Ascending aorta (tissue), 2 donors: Measurements from ENCODE around the gene ETV7. TPM values are rescaled to one million over a fixed set of nuclear protein-coding genes. Genes with fewer than 3 reads are reported as not detected.

Experiments used
- DNase-seq, 2 donors: peaks; one replicate each; pipeline ENCODE4 v3.0.0-alpha.2; 2019; ENCODE audit warnings: low spot score in 2 of 2
- H3K27ac ChIP-seq, 2 donors: fragments of 200-600 bp; sonication (generic); one replicate each; pipeline ENCODE4 v1.5.1; 2016 to 2017; ENCODE audit warnings: mild to moderate bottlenecking in 1 of 2
- H3K27me3 ChIP-seq: fragments of 200-600 bp; sonication (generic); one replicate; pipeline ENCODE4 v1.5.1; 2017
- H3K36me3 ChIP-seq, 2 donors: fragments of 200-600 bp; sonication (generic); one replicate each; pipeline ENCODE4 v1.5.1; 2016
- H3K4me1 ChIP-seq, 2 donors: fragments of 200-600 bp; sonication (generic); one replicate each; pipeline ENCODE4 v1.5.1; 2016 to 2017; ENCODE audit warnings: mild to moderate bottlenecking in 1 of 2
- H3K4me3 ChIP-seq, 2 donors: fragments of 200-600 bp; sonication (generic); one replicate each; pipeline ENCODE4 v1.5.1; 2016 to 2017; ENCODE audit warnings: mild to moderate bottlenecking in 1 of 2
- H3K9me3 ChIP-seq, 2 donors: fragments of 200-600 bp; sonication (generic); one replicate each; pipeline ENCODE4 v1.5.1; 2016
- CTCF ChIP-seq, 3 experiments: fragments of 200-600 bp in 2 of 3; fragments of 450-650 bp in 1 of 3; sonication (generic) in 2 of 3; IDR thresholded peaks; one replicate each; pipeline ENCODE4 v1.5.1; 2016 to 2019; ENCODE audit warnings: antibody characterized with exemption in 3 of 3, mild to moderate bottlenecking in 1 of 3, moderate library complexity in 1 of 3
- intact Hi-C: fragments of 100-400 bp; cut with DNase I; formaldehyde crosslinking; loops from one replicate; pipeline ENCODE4 v1.15.1; 2023
- total RNA-seq: library from RNA; depleted of rRNA; stranded (reverse); fragments of >200 nt; gene quantifications from one replicate; pipeline ENCODE4 v1.1.0, GENCODE V29; 2016

The ETV7 gene
- total RNA-seq, 1 donor from 2014 or later, result not detected

DNA sequence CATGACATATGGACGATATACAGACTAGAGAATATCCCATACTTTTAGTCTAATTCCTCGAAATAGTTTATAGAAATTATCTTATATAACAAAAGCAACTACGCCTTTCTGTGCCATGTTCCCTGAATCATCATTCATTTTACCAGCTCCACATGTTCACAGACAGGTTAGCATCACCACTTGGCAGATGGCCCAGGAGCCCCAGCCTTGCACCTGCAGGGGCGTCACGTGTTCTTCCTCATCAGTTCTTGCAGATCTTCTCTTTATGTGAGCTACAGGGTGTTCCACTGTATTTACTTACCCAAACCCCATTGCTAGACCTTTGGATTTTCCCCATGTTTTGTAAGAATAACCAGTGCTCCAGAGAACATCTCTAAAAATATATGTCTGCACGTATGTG lies 38.2 kb downstream of the ETV7 start:
- Histone ChIP-seq H3K27ac (no peak overlapping the region), H3K4me3 (no peak overlapping the region), H3K36me3 (no peaks in the 10 kb centered on the region), H3K9me3 (no peaks in the 10 kb centered on the region), H3K27me3 (no peaks in the 10 kb centered on the region), H3K4me1 (peaks cover 0 to 20% of the 10 kb centered on the region in 2 donors)
- TF ChIP-seq CTCF (IDR thresholded peaks at IDR 0.05), result no peak
- intact Hi-C loops, result no loop called here
- DNase-seq, result no peak

DNA sequence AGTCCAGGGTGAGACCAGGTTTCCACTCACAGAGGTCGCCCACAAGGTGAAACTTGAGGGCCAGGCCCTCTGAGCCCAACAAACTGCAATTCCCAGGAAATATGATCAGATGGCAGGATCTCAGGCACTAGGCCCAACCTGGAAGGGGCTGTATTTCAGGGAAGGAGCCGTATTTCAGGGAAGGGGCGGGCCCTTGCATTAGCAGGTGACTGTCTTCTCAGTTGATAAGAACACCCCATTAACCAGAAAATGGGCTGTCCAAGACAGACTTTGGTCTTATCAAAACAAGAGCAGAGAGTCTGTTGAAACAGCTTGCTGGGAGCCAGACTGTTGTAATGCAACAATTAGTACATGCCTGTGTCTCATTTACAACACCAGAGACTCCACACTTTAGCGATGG lies 39.8 kb downstream of the ETV7 start:
- no peaks in the 10 kb centered on the region for H3K36me3 ChIP-seq
- intact Hi-C loops, result no loop called here
- DNase-seq, result no peak
- H3K4me1 ChIP-seq, result peaks cover 0 to 31% of the 10 kb centered on the region in 2 donors
- no peaks in the 10 kb centered on the region for H3K9me3 ChIP-seq
- TF ChIP-seq CTCF (IDR thresholded peaks at IDR 0.05), result no peak
- no peak overlapping the region for H3K4me3 ChIP-seq
- no peak overlapping the region for H3K27ac ChIP-seq
- no peaks in the 10 kb centered on the region for H3K27me3 ChIP-seq

GRCh38 chr6:36346486-36347273 lies 40.8 kb downstream of the ETV7 start:
- no peaks in the 10 kb centered on the region for H3K9me3 ChIP-seq
- intact Hi-C loops, result no loop called here
- TF ChIP-seq CTCF (IDR thresholded peaks at IDR 0.05), result no peak
- H3K4me1 ChIP-seq, result peaks cover 0 to 37% of the 10 kb centered on the region in 2 donors
- no peak for DNase-seq
- H3K4me3 ChIP-seq, result no peak overlapping the region
- no peaks in the 10 kb centered on the region for H3K36me3 ChIP-seq
- no peak overlapping the region for H3K27ac ChIP-seq
- no peaks in the 10 kb centered on the region for H3K27me3 ChIP-seq

GRCh38 chr6:36345681-36346466 lies 41.6 kb downstream of the ETV7 start:
- intact Hi-C loops, result no loop called here
- H3K4me3 ChIP-seq, result no peak overlapping the region
- H3K4me1 ChIP-seq, result peaks cover 0 to 32% of the 10 kb centered on the region in 2 donors
- H3K27me3 ChIP-seq, result no peaks in the 10 kb centered on the region
- no peak overlapping the region for H3K27ac ChIP-seq
- no peak for TF ChIP-seq CTCF (IDR thresholded peaks at IDR 0.05)
- no peaks in the 10 kb centered on the region for H3K36me3 ChIP-seq
- DNase-seq, result no peak
- H3K9me3 ChIP-seq, result no peaks in the 10 kb centered on the region

- no peak for DNase-seq
- peaks cover 0 to 20% of the 10 kb centered on the region in 2 donors for H3K4me1 ChIP-seq
- TF ChIP-seq CTCF (IDR thresholded peaks at IDR 0.05), result no peak
- H3K36me3 ChIP-seq, result no peaks in the 10 kb centered on the region
- H3K27ac ChIP-seq, result peak overlapping the region; percentile 37 to 56
- H3K4me3 ChIP-seq, result no peak overlapping the region
- no peaks in the 10 kb centered on the region for H3K27me3 ChIP-seq
- H3K9me3 ChIP-seq, result no peaks in the 10 kb centered on the region
- intact Hi-C loops, result no loop called here
Observed at GRCh38 chr6:36343109-36343680, 44.3 kb downstream of the ETV7 start.
